SU-DHL-6 (cell line): Measurements from ENCODE around the gene CAPN9.

Experiments used
- EZH2phosphoT487 ChIP-seq: fragments of 200-600 bp; sonication (generic), shearing (Covaris generic); conservative IDR thresholded peaks from 2 replicates; pipeline ENCODE4 v1.6.1; 2018; ENCODE audit warnings: mild to moderate bottlenecking, antibody characterized with exemption, low read length, moderate library complexity, mixed read lengths
- TF ChIP-seq, protein P1 (sequence below): fragments of 200-600 bp; sonication (generic); IDR thresholded peaks from one replicate; pipeline ENCODE4 v1.5.1; 2017; ENCODE audit warnings: antibody characterized with exemption, mild to moderate bottlenecking, low read length, moderate library complexity; ENCODE audit not compliant: insufficient read depth, poor library complexity, severe bottlenecking

DNA sequence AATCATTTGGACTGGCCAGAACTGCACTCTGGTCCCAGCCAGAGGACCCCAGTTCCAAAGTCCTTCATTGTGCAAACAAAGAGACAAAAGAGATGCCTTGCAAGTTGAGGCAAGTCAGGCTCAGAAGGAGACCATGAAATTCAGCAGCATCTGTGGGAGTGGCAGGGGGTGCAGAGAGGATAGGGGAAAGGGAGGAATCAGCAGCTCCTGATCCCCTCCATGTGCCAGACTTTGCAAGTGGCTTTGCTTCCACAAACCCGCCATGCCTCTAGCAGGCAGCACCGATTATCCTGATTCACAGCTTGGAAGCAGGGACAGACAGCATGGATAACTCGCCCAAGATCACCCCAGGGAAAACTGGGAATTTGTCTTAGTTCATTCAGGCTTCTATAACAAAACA, 2.1 kb upstream of the CAPN9 start:
- TF ChIP-seq, protein P1, sequence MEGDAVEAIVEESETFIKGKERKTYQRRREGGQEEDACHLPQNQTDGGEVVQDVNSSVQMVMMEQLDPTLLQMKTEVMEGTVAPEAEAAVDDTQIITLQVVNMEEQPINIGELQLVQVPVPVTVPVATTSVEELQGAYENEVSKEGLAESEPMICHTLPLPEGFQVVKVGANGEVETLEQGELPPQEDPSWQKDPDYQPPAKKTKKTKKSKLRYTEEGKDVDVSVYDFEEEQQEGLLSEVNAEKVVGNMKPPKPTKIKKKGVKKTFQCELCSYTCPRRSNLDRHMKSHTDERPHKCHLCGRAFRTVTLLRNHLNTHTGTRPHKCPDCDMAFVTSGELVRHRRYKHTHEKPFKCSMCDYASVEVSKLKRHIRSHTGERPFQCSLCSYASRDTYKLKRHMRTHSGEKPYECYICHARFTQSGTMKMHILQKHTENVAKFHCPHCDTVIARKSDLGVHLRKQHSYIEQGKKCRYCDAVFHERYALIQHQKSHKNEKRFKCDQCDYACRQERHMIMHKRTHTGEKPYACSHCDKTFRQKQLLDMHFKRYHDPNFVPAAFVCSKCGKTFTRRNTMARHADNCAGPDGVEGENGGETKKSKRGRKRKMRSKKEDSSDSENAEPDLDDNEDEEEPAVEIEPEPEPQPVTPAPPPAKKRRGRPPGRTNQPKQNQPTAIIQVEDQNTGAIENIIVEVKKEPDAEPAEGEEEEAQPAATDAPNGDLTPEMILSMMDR: no peak
- no peak for TF ChIP-seq EZH2phosphoT487
